NK-92 (cell line): ENCODE data around the gene GPC6.

Experiments
- DNase-seq: peaks from one replicate; lab custom pipeline; 2025; ENCODE audit not compliant: unreplicated experiment; lab: John Stamatoyannopoulos, UW

The GPC6 gene

DNA sequence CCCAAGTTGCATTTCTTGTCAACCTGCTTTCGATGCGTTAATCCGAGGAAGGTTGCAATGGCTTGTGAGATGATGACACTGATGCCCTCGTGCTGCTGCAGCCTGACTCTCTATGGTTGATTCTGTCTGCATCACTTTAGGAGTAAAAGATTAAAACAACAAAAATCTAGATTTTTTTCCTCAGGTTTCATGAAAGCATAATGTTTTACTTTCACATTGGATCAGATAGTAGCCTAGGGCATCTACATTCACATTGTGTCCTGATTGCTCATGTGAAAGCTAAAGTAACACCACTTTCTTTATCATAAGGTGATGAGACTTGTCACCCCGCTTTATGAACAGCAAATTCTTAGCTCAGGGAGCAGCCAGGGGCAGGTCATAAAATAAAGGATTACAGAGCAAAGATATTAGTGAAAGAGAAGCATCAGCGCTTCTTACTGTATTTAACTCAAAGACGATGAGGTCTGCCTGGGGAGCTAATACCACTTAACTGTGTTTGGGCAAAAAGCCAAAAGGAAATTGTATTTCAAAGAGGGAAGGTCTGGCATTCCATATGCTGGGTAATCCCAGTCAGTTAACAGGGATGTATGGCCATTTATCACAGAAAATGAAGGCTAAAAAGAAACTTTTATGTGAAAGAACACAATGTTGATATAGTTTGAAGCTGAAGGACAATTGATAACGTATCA, 270.5 kb downstream of the GPC6 start:
- DNase-seq, result no peak

- no peak for DNase-seq
Observed at GRCh38 chr13:93499991-93500390, 273.4 kb downstream of the GPC6 start.

DNA sequence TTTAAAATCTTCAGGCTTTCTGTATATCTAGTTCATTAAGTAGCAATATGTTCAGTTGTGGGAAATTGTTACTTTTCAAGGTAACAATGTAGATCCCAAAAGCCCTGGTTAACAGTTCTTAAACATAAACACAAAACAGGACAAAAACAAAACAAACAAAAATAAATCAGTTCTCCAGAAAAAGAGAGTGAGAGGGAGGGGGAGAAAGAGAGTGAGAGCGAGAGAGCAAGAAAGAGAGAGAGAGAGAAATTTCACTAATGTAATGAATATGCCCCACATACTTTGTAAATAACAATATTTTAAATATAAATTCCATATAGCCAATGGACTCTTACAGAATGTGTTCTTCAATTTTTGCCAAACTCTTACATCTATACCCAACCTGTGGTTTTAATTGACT, 275.5 kb downstream of the GPC6 start:
- no peak for DNase-seq

DNA sequence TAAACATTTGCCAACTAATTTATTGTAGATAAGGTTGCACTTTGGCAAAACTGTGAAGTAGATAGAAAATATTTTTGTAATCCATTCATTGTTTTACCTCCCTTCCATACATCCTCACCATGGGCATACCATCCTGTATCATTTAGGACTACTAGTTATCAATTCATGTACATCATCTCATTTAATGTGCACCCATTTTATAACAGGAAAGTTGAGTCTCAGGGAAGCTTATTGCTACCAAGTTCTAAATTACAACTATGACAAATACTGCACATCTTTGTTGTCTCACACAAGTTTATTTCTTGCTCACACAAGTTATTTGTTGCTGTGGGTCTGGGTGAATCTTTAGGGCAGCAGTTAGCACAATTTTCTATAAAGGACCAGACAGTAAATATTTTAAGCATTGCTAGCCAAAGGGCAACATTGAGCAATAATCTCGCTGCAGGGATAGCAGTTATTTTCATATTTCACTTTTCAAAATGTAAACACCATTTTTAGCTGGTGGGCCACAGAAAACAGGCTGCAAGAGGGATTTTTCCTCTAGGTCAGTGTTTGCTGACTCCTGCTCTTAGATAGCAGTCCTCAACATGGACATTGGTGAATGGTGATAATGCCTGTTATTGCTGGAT, 276.5 kb downstream of the GPC6 start:
- DNase-seq, result no peak

- no peak for DNase-seq
Observed at GRCh38 chr13:93505104-93505952, 278.7 kb downstream of the GPC6 start.

GRCh38 chr13:93511011-93511410, 284.4 kb downstream of the GPC6 start:
- DNase-seq, result no peak

DNA sequence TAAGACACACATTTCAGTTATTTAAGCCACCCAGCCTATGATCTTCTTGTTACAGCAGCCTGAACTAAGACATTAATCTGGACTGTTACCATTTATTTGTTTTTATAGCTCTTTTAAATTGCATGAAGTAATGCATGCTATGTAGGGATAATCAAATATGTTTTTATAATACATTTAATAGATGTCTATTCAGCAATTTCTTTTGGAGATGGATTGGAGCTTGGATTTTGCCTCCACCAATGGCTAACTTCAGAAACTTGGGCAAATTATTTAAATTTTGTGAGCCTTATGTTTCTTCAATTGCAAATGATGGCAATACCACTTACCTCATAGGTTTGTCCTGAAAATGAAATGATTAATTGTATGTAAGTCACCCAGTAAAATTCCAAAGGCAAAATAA, 288.7 kb downstream of the GPC6 start:
- DNase-seq, result no peak

- DNase-seq, result no peak
Observed at GRCh38 chr13:93517658-93518057, 291.1 kb downstream of the GPC6 start.

DNA sequence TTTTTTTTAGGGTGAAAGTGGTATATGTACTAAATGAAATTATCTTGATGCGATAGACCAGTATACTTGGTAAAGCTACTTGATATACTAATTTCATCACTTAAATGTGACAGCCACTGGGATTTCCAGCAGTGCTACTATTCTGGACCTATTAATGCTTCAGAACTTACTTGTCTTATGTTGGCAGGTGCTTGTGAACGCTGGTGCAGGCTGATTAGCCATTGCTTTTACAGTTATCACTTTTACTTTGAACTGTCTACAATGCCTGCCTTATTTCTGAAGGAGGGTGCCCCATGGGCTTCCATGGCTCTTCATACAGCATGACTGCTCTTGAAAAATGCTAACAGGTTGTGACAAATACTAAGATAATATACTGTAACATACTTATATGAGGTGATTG, 294.7 kb downstream of the GPC6 start:
- no peak for DNase-seq

- DNase-seq, result no peak
Observed at GRCh38 chr13:93522501-93522900, 295.9 kb downstream of the GPC6 start.

DNA sequence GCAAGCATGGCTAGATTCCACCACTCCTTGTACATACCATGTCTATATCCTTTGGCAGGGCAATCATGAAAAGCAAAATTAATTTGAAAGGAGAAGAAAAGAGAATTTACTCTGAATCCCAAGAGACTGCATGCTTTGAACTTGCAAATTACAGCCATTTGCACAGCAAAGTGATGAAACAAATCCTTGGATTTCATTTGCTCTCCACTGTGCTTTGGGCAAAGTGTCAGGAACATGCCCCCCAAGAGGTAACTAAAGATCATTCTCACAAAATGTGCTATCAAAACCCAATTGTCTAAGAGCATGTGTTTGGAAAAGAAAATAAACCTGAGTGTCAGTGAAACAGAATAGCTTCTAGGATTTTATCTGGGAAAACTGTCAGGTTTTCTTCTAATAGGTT, 298.5 kb downstream of the GPC6 start:
- DNase-seq, result no peak

DNA sequence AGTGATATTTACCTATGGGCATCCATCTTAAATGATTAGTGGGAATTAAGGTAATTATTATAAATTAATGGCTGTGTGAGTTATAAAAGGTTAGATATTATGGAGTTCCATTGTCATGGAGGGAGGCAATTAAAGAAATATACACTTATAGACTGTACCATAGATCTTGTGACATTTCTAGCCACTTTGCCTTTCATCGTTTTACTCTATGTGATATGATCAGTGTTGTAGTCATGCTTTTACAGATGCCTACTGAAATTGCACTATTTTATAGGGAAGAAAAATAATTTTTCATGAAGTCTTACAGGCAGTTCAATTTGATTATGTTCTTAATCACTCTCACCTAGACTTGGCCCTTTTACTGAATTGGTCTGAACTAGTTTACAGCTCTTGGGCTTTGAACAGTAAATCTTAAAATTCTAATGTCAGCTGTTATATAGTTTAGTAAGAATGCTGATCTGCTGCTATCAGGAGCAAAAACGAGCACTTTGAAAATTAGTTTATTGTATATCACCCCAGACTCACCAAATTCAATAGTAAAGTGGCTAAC, 301.2 kb downstream of the GPC6 start:
- DNase-seq, result no peak

DNA sequence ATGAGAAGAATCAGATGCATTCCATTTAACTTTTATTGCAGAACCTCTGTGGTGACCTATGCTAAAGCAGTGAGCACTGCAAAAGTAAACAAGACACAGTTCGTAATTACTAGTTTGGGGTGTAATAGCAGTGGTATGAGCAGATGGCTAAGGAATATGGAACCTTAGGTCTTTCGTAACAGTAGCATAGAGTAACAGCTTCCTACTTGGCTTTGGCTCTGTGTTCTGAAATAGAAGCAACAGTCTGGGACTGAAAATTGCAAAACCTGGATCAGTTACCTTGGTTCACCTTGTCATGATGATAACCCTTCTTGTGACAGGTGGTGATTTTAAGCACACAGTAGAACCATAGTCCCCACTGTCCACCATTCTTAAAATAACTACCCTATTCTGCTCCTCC, 303.4 kb downstream of the GPC6 start:
- DNase-seq, result no peak

GRCh38 chr13:93534181-93534700, 307.6 kb downstream of the GPC6 start:
- no peak for DNase-seq

GRCh38 chr13:93535251-93535650, 308.6 kb downstream of the GPC6 start:
- DNase-seq, result no peak

GRCh38 chr13:93539914-93540313, 313.3 kb downstream of the GPC6 start:
- no peak for DNase-seq

- DNase-seq, result no peak
Observed at GRCh38 chr13:93547886-93548285, 321.3 kb downstream of the GPC6 start.

DNA sequence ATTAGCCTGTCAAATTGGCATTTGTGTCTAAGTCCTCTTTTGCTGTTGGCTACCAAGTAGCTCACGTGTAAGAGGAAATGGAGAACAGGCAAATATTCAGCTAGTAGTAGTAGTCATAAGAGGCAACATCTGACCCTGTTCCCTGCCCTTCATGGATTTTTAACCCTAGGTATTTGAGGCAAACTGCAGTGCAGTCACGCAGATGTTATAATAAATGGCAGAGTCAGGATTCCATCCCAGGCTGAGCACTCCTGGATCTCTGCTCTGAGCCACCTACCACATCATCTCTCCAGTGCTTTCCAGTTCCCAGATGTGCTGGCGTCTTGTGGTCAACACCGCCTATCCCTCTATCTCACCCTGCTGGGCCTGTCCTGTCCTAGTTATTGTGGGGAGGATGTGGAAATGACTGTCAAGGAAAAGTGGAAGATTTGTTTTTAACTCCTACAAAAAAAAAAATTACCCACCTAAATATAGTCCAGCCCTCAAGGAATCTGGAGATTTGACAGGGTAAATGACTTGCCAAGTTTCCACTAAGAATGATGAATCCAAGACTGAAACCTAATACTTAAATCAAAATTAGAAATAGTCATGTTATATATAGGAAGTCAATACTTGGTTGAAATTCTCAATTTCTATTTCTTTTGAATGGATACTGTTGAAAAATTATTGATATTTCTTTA, 322.9 kb downstream of the GPC6 start:
- DNase-seq, result no peak

DNA sequence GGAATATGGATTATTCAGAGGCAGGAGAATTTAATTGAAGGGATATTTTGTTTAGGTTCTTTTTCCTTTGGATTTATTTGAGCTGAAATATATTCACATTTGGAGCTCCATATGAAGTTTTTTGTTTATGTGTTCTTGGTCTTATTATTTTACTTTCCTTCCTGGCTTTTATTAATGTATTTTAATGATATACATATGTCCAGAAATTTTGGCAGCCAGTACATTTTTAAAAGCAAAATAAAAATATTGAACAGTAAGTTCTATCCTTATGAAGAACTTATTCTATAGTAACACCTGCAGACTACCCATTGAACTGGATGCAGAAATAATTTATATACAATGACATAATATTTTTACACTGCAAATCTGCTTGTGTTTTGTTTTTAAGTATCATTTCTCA, 323.6 kb downstream of the GPC6 start:
- DNase-seq, result no peak

DNA sequence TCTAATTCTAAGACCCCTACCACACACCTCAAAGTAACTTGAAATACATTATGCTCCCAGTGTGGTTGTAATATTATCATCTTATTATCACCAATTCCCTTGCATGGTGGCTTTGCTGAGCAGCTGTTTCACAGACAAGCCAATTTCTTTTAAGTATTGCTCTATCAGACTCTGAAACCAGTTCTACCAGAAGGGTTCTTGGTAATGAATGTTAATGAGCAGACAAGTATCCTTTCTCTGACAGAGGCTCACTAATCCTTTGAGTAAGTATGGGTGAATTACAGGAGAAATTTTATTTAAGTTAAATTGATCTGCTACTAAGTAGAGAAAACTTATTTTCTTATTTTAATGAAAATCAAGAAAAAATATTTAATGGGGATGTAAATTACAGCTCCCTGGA, 326.0 kb downstream of the GPC6 start:
- DNase-seq, result no peak

DNA sequence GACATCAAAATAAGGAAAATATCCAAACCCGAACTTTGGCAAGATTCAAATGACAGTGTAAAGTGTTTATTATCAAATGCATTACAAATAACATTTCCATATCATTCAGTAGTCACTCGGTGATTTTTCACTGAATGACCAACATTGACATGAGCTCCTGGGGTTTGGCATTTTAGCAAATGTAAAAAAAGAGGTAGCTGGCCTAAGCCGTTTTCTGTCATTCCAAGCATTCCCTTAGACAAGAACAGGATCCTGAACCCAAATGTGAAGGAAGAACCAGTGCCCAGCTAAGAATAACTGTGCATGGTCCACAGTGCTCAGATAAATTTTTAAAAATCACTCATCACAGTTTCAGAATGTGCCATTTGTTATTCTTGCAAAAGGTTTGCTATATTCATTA, 327.9 kb downstream of the GPC6 start:
- no peak for DNase-seq
